T-helper 2 cell (primary cell): ENCODE data around the gene TCEA2.
A peak's percentile ranks its signal among the peaks of the same experiment; 100 is the strongest.

Experiments
- DNase-seq, 5 experiments: peaks; one replicate each; pipeline versions ENCODE4 v3.0.0 to v3.0.0-alpha.2; 2012 to 2022

The TCEA2 gene

DNA sequence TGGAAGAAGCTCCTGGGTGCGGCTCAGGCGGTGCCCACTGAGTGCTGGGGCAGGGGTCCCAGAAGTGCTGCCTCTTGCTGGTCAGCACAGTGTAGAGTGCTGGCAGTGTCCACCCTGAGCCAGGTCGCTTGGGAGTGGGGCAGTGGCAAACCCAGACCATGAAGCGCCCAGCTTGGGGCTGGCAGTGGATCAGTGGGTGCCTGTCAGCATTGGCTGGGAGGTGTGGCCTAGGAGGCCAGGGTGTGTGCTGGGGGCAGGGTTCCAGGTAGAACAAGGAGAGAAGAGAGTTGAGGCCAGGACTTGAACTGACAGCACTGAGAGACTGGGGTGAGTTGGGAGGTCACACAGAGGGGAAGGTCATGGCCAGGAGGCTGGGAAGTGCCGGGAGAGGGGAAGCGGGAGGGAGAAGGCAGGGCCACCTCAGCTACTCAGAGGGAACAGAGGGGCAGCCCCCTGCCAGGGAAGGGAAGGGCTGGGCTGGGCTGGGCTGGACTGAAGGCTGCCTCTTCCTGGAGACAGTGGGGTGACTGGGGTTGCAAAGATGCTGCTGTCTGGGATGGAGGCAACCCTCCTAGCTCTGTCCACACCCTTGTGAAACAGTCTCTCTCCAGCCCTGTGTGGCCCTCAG, 4.1 kb downstream of the TCEA2 start:
- no peak for DNase-seq

DNA sequence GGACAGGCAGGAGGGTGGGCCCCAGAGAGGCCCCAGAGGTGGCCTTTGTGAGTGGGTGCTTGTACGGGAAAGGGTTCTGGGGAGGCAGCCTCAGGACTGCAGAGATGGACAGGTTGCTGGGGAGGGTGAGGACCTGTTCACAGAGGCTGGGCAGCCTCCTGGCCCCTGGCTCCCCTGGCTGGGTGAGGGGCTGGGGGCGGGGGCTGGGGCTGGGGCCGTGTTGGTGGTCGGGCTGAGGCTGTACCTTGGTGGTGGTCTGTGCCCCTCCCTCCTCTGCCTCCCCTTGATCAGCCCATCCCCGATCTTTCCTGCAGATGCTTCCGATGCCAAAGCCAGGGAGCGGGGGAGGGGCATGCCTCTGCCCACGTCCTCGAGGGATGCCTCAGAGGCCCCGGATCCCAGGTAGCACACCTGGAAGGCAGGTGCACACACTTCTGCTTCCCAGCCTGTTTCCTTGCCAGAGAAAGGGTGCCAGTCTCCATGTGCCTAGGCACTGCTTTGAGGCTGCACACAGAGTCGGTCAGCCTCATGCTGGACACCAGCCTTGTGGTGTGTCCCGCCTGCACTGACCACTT, 4.8 kb downstream of the TCEA2 start:
- no peak for DNase-seq

GRCh38 chr20:64068386-64069208, 5.6 kb downstream of the TCEA2 start:
- DNase-seq = no peak

DNA sequence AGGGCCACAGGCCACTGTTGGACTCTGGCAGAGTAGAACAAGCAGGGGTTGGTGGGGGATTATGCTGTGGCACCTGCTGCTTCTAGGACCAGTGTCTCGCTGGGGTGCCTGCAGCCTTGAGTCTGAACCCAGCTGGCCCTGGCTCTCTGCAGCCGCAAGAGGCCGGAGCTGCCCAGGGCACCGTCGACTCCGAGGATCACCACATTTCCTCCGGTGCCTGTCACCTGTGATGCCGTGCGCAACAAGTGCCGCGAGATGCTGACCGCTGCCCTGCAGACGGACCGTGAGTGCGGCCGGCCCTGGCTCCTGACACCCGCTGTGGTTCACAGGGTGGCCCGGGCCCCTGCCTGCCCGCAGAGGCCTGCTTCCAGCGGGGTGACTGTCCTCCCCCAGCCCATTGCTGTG, 6.2 kb downstream of the TCEA2 start:
- DNase-seq = no peak

DNA sequence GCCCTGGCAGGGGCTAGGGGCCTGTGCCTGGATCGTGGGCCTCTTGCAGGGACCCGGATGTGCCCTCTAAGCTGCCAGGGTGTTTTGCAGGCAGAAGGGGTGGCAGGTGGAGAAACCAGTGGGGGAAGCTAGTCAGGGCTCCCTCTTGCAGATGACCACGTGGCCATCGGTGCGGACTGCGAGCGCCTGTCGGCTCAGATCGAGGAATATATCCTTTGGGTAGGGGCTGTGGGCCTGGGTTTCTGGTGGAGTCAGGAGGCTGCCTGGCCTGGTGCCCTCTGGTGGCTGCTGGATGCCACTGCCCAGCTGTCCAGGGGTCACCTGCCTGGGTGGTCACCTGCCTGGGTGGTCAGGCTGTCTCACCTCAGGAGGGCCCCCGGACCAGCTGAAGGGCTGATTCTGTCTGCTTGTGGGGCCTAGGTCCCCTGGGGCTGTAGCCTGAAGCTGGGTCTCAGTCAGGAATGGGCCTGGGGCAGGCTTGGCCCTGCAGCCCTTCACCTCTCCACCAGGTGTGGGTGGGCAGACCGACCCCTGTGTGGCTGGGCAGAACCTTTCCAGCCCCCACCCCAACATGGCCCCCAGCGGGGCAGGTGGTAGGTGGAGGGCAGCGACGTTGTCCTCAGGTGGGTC, 6.7 kb downstream of the TCEA2 start:
- no peak for DNase-seq

DNA sequence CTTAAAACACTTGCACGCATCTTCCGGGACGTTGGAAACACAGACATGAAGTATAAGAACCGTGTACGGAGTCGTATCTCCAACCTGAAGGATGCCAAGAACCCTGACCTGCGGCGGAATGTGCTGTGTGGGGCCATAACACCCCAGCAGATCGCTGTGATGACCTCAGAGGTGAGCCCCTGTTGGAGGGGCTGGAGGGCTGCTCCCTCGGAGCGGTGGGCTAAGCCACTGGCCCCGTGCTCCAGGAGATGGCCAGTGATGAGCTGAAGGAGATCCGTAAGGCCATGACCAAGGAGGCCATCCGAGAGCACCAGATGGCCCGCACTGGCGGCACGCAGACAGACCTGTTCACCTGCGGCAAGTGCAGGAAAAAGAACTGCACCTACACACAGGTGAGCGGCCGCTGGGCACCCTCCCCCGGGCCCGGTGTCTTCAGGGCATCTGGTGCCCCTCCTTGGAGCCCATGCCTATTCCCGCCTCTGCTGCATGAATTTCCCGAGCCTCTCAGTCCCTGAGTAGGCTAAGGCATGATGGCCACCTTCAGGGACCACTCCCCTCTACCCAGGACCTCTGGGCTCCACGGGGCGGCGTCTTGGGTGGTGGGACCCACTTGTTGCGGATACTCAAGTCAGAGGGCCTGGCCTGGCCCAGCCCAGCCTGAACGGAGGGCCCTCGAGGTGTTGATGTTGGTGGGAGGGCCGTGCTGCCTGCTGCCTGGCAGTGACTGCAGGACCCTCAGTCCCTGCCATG, 7.4 kb downstream of the TCEA2 start:
- DNase-seq = no peak

DNA sequence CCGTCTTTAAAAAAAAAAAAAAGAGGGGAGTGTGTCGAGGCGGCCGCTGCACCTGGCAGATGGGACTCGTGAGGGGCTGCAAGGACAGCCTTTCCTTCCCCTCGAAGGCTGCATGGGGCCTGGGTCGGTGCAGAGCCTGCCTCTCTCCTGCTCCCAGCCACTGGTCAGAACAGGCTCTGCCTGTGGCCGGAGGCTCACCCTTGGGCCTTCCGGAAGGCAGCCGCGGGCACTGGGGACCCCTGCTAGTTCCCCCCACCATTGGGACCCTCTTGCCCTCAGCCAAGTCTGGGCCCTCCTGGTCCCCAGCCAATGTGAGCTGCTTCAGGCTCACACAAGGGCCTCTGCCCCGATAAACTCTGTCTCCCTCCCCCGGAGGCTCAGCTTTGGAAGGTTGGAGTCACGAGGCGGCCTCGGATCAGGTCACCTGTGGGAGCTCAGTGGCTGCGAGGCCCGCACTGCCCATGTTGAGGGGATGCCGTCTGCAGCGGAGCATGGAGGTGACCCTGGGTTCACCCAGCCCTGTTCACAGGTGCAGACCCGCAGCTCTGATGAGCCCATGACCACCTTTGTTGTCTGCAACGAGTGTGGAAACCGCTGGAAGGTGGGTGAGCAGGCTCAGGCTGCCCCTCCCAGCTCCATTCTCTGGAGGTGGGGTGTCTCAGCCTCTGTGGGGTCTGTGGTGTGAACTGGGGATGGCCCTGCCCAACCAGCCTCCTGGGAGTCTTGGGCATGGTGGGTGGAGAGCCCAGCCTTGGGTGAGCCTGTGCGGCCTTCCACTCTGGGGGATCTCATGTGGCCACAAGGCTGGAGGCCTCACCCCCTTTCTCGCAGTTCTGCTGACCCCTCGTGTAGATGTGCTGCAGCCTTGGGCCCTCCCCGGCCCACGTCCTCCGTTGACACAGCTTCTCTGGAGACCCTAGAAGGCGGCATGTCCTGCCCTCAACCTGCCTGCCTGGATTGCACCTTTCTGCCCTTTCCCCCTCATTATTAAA, 8.6 kb downstream of the TCEA2 start:
- DNase-seq = no peak

DNA sequence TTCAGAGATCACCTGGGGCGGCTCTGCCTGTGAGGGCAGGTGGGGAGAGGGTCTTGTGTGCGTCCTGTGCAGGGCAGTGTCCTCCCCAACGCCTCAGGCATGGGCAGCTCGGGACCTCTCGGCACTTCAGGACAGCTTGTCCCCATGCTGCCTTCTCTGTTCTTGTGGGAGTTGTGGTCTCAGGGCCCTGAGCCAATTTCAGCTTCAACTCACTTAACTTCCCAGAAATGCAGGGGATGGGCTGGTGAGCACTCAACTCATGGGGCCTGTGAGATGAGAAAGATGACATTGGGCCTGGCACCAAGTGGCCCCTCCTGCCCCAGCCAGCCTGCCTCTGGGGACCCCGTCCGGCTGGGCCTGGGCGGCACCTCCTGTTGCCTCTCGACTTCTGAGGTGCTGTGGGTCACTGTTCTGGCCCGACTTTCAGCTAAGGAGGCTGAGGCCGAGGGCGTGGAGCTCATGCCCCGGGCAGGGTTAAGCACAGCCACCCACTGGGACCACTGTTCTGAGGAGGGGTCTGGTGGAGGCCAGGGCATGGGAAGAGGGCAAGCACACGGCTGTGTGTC, 9.6 kb downstream of the TCEA2 start:
- no peak for DNase-seq

DNA sequence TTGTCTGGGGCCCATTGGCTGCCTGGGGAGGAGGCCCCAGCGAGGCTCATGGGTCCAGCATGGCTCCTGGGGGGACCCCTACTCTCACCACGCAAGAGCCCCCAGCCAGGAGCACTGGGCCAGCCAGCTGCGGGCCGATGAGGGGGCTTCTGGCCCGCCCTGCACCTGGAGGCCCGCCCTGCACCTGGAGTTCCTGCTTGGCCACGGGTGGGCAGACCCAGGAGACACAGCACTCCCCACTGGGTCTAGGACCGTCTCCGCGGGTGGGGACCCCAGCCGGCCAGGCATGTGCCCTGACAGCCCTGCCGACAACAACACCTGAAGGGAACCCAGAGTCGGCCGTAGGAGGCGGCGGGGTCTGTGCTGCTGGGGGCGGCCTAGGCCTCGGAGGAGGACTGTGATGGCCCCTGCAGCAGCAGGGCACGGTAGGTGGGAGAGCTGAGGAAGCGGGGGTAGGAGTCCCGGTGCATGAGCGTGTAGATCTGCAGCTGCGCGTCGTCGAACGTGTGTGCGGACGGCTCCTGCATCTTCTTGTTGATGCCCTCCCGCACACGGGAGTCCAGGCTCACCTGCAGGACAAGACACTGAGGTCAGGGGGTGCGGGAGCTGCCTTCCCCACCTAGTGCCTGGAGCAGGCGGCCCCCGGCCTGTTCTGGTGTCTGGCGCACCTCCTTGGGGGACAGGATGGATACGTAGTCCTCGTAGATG, 10.6 kb downstream of the TCEA2 start:
- DNase-seq = no peak

- DNase-seq = no peak
Observed at GRCh38 chr20:64074184-64074789, 11.3 kb downstream of the TCEA2 start.

- no peak for DNase-seq
Observed at GRCh38 chr20:64074963-64075362, 12.0 kb downstream of the TCEA2 start.

DNA sequence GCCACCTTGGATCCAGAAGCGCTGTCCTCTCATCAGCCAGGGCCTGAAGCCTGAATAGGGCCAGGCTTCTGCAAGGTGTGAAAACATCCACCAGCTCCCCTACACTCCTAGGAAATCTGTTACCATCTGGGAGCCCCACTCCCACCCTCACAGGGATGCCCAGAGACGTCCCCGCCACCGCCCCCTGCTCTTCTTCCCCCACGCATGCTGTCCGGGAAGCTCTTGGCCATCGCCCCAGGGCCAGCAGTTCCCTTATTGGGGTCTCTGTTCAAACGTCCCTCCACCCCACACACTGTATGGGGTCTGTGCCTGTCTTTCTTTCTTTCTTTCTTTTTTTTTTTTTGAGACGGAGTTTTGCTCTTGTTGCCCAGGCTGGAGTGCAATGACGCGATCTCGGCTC, 12.6 kb downstream of the TCEA2 start:
- DNase-seq = no peak

- DNase-seq = no peak
Observed at GRCh38 chr20:64076061-64076997, 13.3 kb downstream of the TCEA2 start.

- peak in 1 of 5 experiments; percentile 48 for DNase-seq
Observed at GRCh38 chr20:64077094-64077493, 14.1 kb downstream of the TCEA2 start.

- no peak for DNase-seq
Observed at GRCh38 chr20:64077541-64077875, 14.5 kb downstream of the TCEA2 start.

GRCh38 chr20:64077876-64078551, 15.0 kb downstream of the TCEA2 start:
- peak in 4 of 5 experiments; percentile 38 to 89 (median 62) for DNase-seq

DNA sequence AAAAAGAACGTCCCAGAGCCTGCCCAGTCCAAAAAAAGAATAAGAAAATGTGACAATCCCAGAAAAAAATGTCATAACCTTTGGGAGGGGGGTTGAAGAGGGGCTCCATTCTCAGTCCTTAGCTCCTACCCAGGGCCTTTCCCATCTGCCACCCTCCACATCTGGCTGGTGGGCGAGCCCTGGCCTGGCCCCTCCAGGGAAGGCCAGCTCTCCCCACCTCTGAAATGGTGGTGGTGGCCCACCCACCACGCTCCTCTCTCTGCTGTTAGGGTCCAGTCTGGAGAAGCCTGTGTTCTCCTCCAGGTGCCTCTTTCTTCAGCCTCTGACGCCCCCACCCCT, 15.9 kb downstream of the TCEA2 start:
- DNase-seq = no peak

- peak; percentile 43 to 81 (median 60) for DNase-seq
Observed at GRCh38 chr20:64079273-64080012, 16.4 kb downstream of the TCEA2 start, which contains the start of gene RGS19. Gene RGS19, minus strand, starts transcription at chr20:64079518. Its CDS starts 2,632 bp downstream, at chr20:64076886.
